Muscle layer of colon (tissue), 2 donors: ENCODE results near the gene ESYT2.

ENCODE experiments used
- H3K27ac ChIP-seq: one replicate; pipeline ENCODE4 v1.7.0; 2013; ENCODE audit warnings: low read depth, mild to moderate bottlenecking, low read length, moderate library complexity
- H3K27me3 ChIP-seq, 2 donors: one replicate each; pipeline ENCODE4 v1.7.0; 2013; ENCODE audit warnings: low read length in 2 of 2, mild to moderate bottlenecking in 2 of 2; ENCODE audit not compliant: insufficient read depth in 2 of 2, control insufficient read depth in 1 of 2
- H3K36me3 ChIP-seq: one replicate; pipeline ENCODE4 v1.7.0; 2013; ENCODE audit warnings: mild to moderate bottlenecking, low read length; ENCODE audit not compliant: insufficient read depth
- H3K4me1 ChIP-seq: one replicate; pipeline ENCODE4 v1.7.0; 2013; ENCODE audit warnings: mild to moderate bottlenecking, low read length; ENCODE audit not compliant: insufficient read depth
- H3K4me3 ChIP-seq, 2 donors: one replicate each; pipeline ENCODE4 v1.7.0; 2013; ENCODE audit warnings: low read length in 2 of 2, low read depth in 1 of 2, mild to moderate bottlenecking in 1 of 2, moderate library complexity in 1 of 2
- H3K9ac ChIP-seq: one replicate; pipeline ENCODE4 v1.7.0; 2013; ENCODE audit warnings: low read length
- H3K9me3 ChIP-seq: one replicate; pipeline ENCODE4 v1.7.0; 2013; ENCODE audit warnings: mild to moderate bottlenecking, low read length
- donor health status: abdominal sarcoma.
- donor health status: Adenocarcinoma of cecum.

The ESYT2 gene

GRCh38 chr7:158725506-158725800 is 103.9 kb downstream of the ESYT2 start:
- Histone ChIP-seq H3K27ac (no peak overlapping the region), H3K27me3 (no peaks in the 10 kb centered on the region), H3K4me3 (no peak overlapping the region), H3K9me3 (no peaks in the 10 kb centered on the region), H3K36me3 (peaks cover 5% of the 10 kb centered on the region), H3K9ac (no peak overlapping the region), H3K4me1 (no peaks in the 10 kb centered on the region)

- no peak overlapping the region for H3K27ac ChIP-seq
- no peak overlapping the region for H3K9ac ChIP-seq
- no peaks in the 10 kb centered on the region for H3K4me1 ChIP-seq
- no peak overlapping the region for H3K4me3 ChIP-seq
- no peaks in the 10 kb centered on the region for H3K36me3 ChIP-seq
- H3K27me3 ChIP-seq = no peaks in the 10 kb centered on the region
- no peaks in the 10 kb centered on the region for H3K9me3 ChIP-seq
Measured at GRCh38 chr7:158724658-158725505, 104.4 kb downstream of the ESYT2 start.

- H3K9ac ChIP-seq = no peak overlapping the region
- no peak overlapping the region for H3K4me3 ChIP-seq
- H3K27ac ChIP-seq = no peak overlapping the region
- no peaks in the 10 kb centered on the region for H3K27me3 ChIP-seq
- H3K9me3 ChIP-seq = no peaks in the 10 kb centered on the region
- H3K36me3 ChIP-seq = no peaks in the 10 kb centered on the region
- H3K4me1 ChIP-seq = no peaks in the 10 kb centered on the region
Measured at GRCh38 chr7:158723714-158724385, 105.5 kb downstream of the ESYT2 start.

- no peak overlapping the region for H3K27ac ChIP-seq
- H3K4me3 ChIP-seq = no peak overlapping the region
- no peaks in the 10 kb centered on the region for H3K4me1 ChIP-seq
- no peak overlapping the region for H3K9ac ChIP-seq
- H3K9me3 ChIP-seq = no peaks in the 10 kb centered on the region
- H3K36me3 ChIP-seq = no peaks in the 10 kb centered on the region
- no peaks in the 10 kb centered on the region for H3K27me3 ChIP-seq
Measured at GRCh38 chr7:158723266-158723665, 106.0 kb downstream of the ESYT2 start.

GRCh38 chr7:158722574-158723237 is 106.6 kb downstream of the ESYT2 start:
- no peaks in the 10 kb centered on the region for H3K27me3 ChIP-seq
- no peak overlapping the region for H3K9ac ChIP-seq
- H3K4me1 ChIP-seq = no peaks in the 10 kb centered on the region
- no peak overlapping the region for H3K4me3 ChIP-seq
- H3K27ac ChIP-seq = no peak overlapping the region
- H3K9me3 ChIP-seq = no peaks in the 10 kb centered on the region
- no peaks in the 10 kb centered on the region for H3K36me3 ChIP-seq

GRCh38 chr7:158720112-158720511 is 109.2 kb downstream of the ESYT2 start:
- Histone ChIP-seq H3K4me1 (no peaks in the 10 kb centered on the region), H3K9ac (no peak overlapping the region), H3K36me3 (no peaks in the 10 kb centered on the region), H3K4me3 (no peak overlapping the region), H3K27ac (no peak overlapping the region), H3K27me3 (no peaks in the 10 kb centered on the region), H3K9me3 (no peaks in the 10 kb centered on the region)

- Histone ChIP-seq H3K36me3 (no peaks in the 10 kb centered on the region), H3K9ac (no peak overlapping the region)
Measured at GRCh38 chr7:158716802-158717201, 112.5 kb downstream of the ESYT2 start.

GRCh38 chr7:158710651-158711102 is 118.6 kb downstream of the ESYT2 start:
- no peaks in the 10 kb centered on the region for H3K27me3 ChIP-seq
- no peak overlapping the region for H3K9ac ChIP-seq
- no peak overlapping the region for H3K4me3 ChIP-seq
- peaks cover under 1% of the 10 kb centered on the region for H3K4me1 ChIP-seq
- H3K27ac ChIP-seq = no peak overlapping the region
- no peaks in the 10 kb centered on the region for H3K9me3 ChIP-seq
- H3K36me3 ChIP-seq = no peaks in the 10 kb centered on the region

More at GRCh38 chr7:158716802-158717201, 112.5 kb downstream of the ESYT2 start:
- Histone ChIP-seq H3K27me3 (no peaks in the 10 kb centered on the region), H3K4me3 (no peak overlapping the region), H3K27ac (no peak overlapping the region), H3K9me3 (no peaks in the 10 kb centered on the region), H3K4me1 (no peaks in the 10 kb centered on the region)

- H3K4me1 ChIP-seq = peaks cover 16% of the 10 kb centered on the region
- H3K4me3 ChIP-seq = no peak overlapping the region
- no peaks in the 10 kb centered on the region for H3K27me3 ChIP-seq
- H3K9me3 ChIP-seq = no peaks in the 10 kb centered on the region
- no peak overlapping the region for H3K9ac ChIP-seq
- no peaks in the 10 kb centered on the region for H3K36me3 ChIP-seq
- H3K27ac ChIP-seq = no peak overlapping the region
Measured at GRCh38 chr7:158707610-158708009, 121.7 kb downstream of the ESYT2 start.

GRCh38 chr7:158706710-158707590 is 122.4 kb downstream of the ESYT2 start:
- Histone ChIP-seq H3K4me1 (peaks cover 16% of the 10 kb centered on the region), H3K36me3 (no peaks in the 10 kb centered on the region), H3K9ac (no peak overlapping the region), H3K27ac (no peak overlapping the region), H3K27me3 (no peaks in the 10 kb centered on the region), H3K9me3 (no peaks in the 10 kb centered on the region), H3K4me3 (no peak overlapping the region)

- no peak overlapping the region for H3K4me3 ChIP-seq
Measured at GRCh38 chr7:158706273-158706704, 123.0 kb downstream of the ESYT2 start.

More at GRCh38 chr7:158706273-158706704, 123.0 kb downstream of the ESYT2 start:
- H3K9ac ChIP-seq = no peak overlapping the region
- H3K9me3 ChIP-seq = no peaks in the 10 kb centered on the region
- H3K36me3 ChIP-seq = no peaks in the 10 kb centered on the region
- peaks cover 16% of the 10 kb centered on the region for H3K4me1 ChIP-seq
- no peaks in the 10 kb centered on the region for H3K27me3 ChIP-seq
- no peak overlapping the region for H3K27ac ChIP-seq
